H1 (cell line): Measurements from ENCODE around the gene HBA2. TPM values are rescaled to one million over a fixed set of nuclear protein-coding genes. Genes with fewer than 3 reads are reported as not detected.
"Not testable (repeated sequence)": the region's sequence is repeated elsewhere in the genome, so short reads cannot be mapped to it uniquely, and the experiment has no call there.

ENCODE experiments used
- CTCF ChIA-PET: fragments of 300-600 bp; sonication (Branson Sonifier 250); formaldehyde crosslinking; loops from one replicate; lab custom pipeline; 2021; ENCODE audit not compliant: partially characterized antibody; lab: Charles Lee
- POLR2A ChIA-PET: fragments of 300-600 bp; sonication (Branson Sonifier 250); formaldehyde crosslinking; loops from one replicate; lab custom pipeline; 2021; ENCODE audit warnings: inconsistent platforms; ENCODE audit not compliant: partially characterized antibody; lab: Charles Lee
- DNase-seq, 2 experiments: peaks; one replicate each; pipeline versions ENCODE4 v3.0.0 to v3.0.0-alpha.2; 2010 to 2022; ENCODE audit warnings: low spot score in 2 of 2, low read depth in 1 of 2, mixed read lengths in 1 of 2
- FAIRE-seq: peaks from 2 replicates; lab custom pipeline; 2011; peaks lifted over from hg19 to GRCh38; lab: Jason Lieb, UNC
- H2AFZ ChIP-seq: 2 replicates; pipeline ENCODE4 v1.8.1; 2012; ENCODE audit warnings: low read length, inconsistent platforms
- H2AK5ac ChIP-seq: 2 replicates; pipeline ENCODE4 v1.6.1; 2013; ENCODE audit warnings: low read depth, low read length
- H2BK120ac ChIP-seq: replicated peaks from 2 replicates; pipeline ENCODE3; 2013; ENCODE audit warnings: low read depth, low read length, inconsistent platforms
- H2BK12ac ChIP-seq: 2 replicates; pipeline ENCODE4 v1.6.1; 2013; ENCODE audit warnings: low read depth, low read length
- H2BK15ac ChIP-seq: 2 replicates; pipeline ENCODE4 v1.6.1; 2013; ENCODE audit warnings: low read length
- H2BK20ac ChIP-seq: 2 replicates; pipeline ENCODE4 v1.6.1; 2013; ENCODE audit warnings: low read length
- H2BK5ac ChIP-seq: 2 replicates; pipeline ENCODE4 v1.6.1; 2013; ENCODE audit warnings: low read depth, low read length
- H3K14ac ChIP-seq: 2 replicates; pipeline ENCODE4 v1.6.1; 2013; ENCODE audit warnings: inconsistent platforms; ENCODE audit not compliant: insufficient read length
- H3K18ac ChIP-seq: 2 replicates; pipeline ENCODE4 v1.6.1; 2013; ENCODE audit warnings: low read length; ENCODE audit errors: extremely low read depth
- H3K23ac ChIP-seq: 2 replicates; pipeline ENCODE4 v1.6.1; 2013; ENCODE audit warnings: inconsistent platforms; ENCODE audit not compliant: insufficient read length
- H3K23me2 ChIP-seq: 2 replicates; pipeline ENCODE4 v1.6.1; 2013; ENCODE audit warnings: low read depth, low read length
- H3K27ac ChIP-seq: 2 replicates; pipeline ENCODE4 v1.6.1; 2011; ENCODE audit warnings: low read depth, low read length, inconsistent platforms
- H3K27me3 ChIP-seq, 4 experiments: replicated peaks in 1 of 4; 1 replicate in 1 of 4; 2 replicates in 3 of 4; pipeline versions ENCODE4 v1.6.1 to v1.8.1; 2011 to 2013; ENCODE audit warnings: low read length in 3 of 4, mild to moderate bottlenecking in 3 of 4, inconsistent platforms in 2 of 4, mixed read lengths in 2 of 4, moderate library complexity in 1 of 4; ENCODE audit not compliant: control insufficient read depth in 3 of 4, insufficient read depth in 3 of 4; ENCODE audit errors: extremely low read depth in 1 of 4
- H3K36me3 ChIP-seq, 4 experiments: 2 replicates each; pipeline versions ENCODE4 v1.6.1 to v1.8.1; 2011 to 2013; ENCODE audit warnings: mild to moderate bottlenecking in 4 of 4, low read length in 3 of 4, moderate library complexity in 2 of 4, control low read depth in 1 of 4, inconsistent platforms in 1 of 4; ENCODE audit not compliant: insufficient read depth in 4 of 4, control insufficient read depth in 2 of 4
- H3K4ac ChIP-seq: replicated peaks from 2 replicates; pipeline ENCODE3; 2013; ENCODE audit warnings: low read length, low read depth, mixed read lengths, inconsistent platforms; ENCODE audit not compliant: insufficient read length
- H3K4me1 ChIP-seq, 4 experiments: replicated peaks in 1 of 4; 1 replicate in 1 of 4; 2 replicates in 3 of 4; pipeline versions ENCODE4 v1.6.1 to v1.8.1; 2011 to 2013; ENCODE audit warnings: low read length in 3 of 4, inconsistent platforms in 2 of 4, mixed read lengths in 1 of 4; ENCODE audit not compliant: insufficient read depth in 4 of 4, control insufficient read depth in 3 of 4
- H3K4me2 ChIP-seq, 2 experiments: 2 replicates each; pipeline versions ENCODE4 v1.6.1 to v1.8.1; 2011 to 2013; ENCODE audit warnings: low read depth in 2 of 2, low read length in 2 of 2, control low read depth in 1 of 2, inconsistent platforms in 1 of 2, mild to moderate bottlenecking in 1 of 2; ENCODE audit not compliant: insufficient read depth in 1 of 2
- H3K4me3 ChIP-seq, 4 experiments: fragments of 200-600, 300-600 bp in 1 of 4; sonication (generic), shearing (Covaris generic), sonication (Bioruptor Twin) in 1 of 4; 2 replicates each; pipeline versions ENCODE4 v1.5.1 to v1.8.1; 2011 to 2016; ENCODE audit warnings: low read length in 4 of 4, low read depth in 3 of 4, control low read depth in 2 of 4, inconsistent platforms in 2 of 4, mild to moderate bottlenecking in 2 of 4, mixed read lengths in 1 of 4, moderate library complexity in 1 of 4; ENCODE audit not compliant: insufficient read depth in 2 of 4; ENCODE audit errors: extremely low read depth in 1 of 4
- H3K56ac ChIP-seq: replicated peaks from 2 replicates; pipeline ENCODE3; 2013; ENCODE audit warnings: low read depth, mild to moderate bottlenecking, mixed read lengths, low read length, inconsistent platforms; ENCODE audit not compliant: insufficient read length
- H3K79me1 ChIP-seq: 2 replicates; pipeline ENCODE4 v1.6.1; 2013; ENCODE audit warnings: low read depth, low read length, control low read depth
- H3K79me2 ChIP-seq, 2 experiments: 2 replicates each; pipeline versions ENCODE4 v1.6.1 to v1.8.1; 2012 to 2013; ENCODE audit warnings: low read length in 2 of 2, mild to moderate bottlenecking in 2 of 2, inconsistent platforms in 1 of 2; ENCODE audit not compliant: insufficient read depth in 2 of 2, control insufficient read depth in 1 of 2
- H3K9ac ChIP-seq, 4 experiments: replicated peaks in 1 of 4; 1 replicate in 1 of 4; 2 replicates in 3 of 4; pipeline versions ENCODE4 v1.6.1 to v1.8.1; 2011 to 2013; ENCODE audit warnings: low read depth in 3 of 4, low read length in 3 of 4, control low read depth in 2 of 4, mild to moderate bottlenecking in 2 of 4, moderate library complexity in 2 of 4, inconsistent platforms in 1 of 4; ENCODE audit errors: extremely low read depth in 1 of 4
- H3K9me3 ChIP-seq, 2 experiments: 2 replicates each; pipeline versions ENCODE4 v1.6.1 to v1.8.1; 2012 to 2013; ENCODE audit warnings: mild to moderate bottlenecking in 2 of 2, moderate library complexity in 2 of 2, control low read depth in 1 of 2, inconsistent platforms in 1 of 2, low read depth in 1 of 2, low read length in 1 of 2, mixed read lengths in 1 of 2; ENCODE audit not compliant: insufficient read depth in 2 of 2
- H4K20me1 ChIP-seq, 2 experiments: replicated peaks in 1 of 2; 2 replicates each; pipeline versions ENCODE3 to v1.8.1; 2011 to 2013; ENCODE audit warnings: inconsistent platforms in 2 of 2, low read length in 2 of 2, mild to moderate bottlenecking in 1 of 2; ENCODE audit not compliant: insufficient read depth in 2 of 2, control insufficient read depth in 1 of 2
- H4K5ac ChIP-seq: 2 replicates; pipeline ENCODE4 v1.6.1; 2013; ENCODE audit warnings: low read length, low read depth, mixed read lengths, inconsistent platforms; ENCODE audit not compliant: insufficient read length
- H4K8ac ChIP-seq: 2 replicates; pipeline ENCODE4 v1.8.0; 2013; ENCODE audit warnings: mild to moderate bottlenecking, moderate library complexity, low read length, inconsistent platforms; ENCODE audit not compliant: insufficient read depth; ENCODE audit errors: extremely low read depth
- H4K91ac ChIP-seq: replicated peaks from 2 replicates; pipeline ENCODE3; 2013; ENCODE audit warnings: low read length, mixed read lengths, inconsistent platforms; ENCODE audit not compliant: insufficient read length
- WGBS, 2 experiments: shearing (Covaris generic) in 1 of 2; methylation state at CpG; one replicate each; pipeline versions ENCODE4 v1.1.6 to v1.1.7; 2013 to 2015; ENCODE audit warnings: low lambda C conversion rate in 2 of 2, mixed read lengths in 2 of 2, inconsistent platforms in 1 of 2, low coverage in 1 of 2, missing lambda C conversion rate in 1 of 2; ENCODE audit not compliant: insufficient replicate concordance in 2 of 2, insufficient coverage in 1 of 2, insufficient read length in 1 of 2; ENCODE audit errors: extremely low coverage in 1 of 2, missing lambda C conversion rate in 1 of 2; 5-methylcytosine and 5-hydroxymethylcytosine counted together
- polyA plus RNA-seq, 7 experiments: library from polyadenylated mRNA; depleted of rRNA in 3 of 7; stranded (reverse) in 5 of 7; unstranded in 2 of 7; fragments of >200 nt in 5 of 7; fragments of 200-250 nt in 2 of 7; gene quantifications; 1 replicate in 5 of 7; 2 replicates in 1 of 7; 4 replicates in 1 of 7; pipeline versions ENCODE4 v1.2.1 to v1.2.3, GENCODE V29; 2011 to 2013; ENCODE audit warnings: missing spikeins in 2 of 7, mixed read lengths in 2 of 7
- total RNA-seq: library from RNA; stranded (reverse); fragmentation: NEBNext Ultra II Directional; extraction: Animal tissue kit (Norgen Biotek cat#: 25700); gene quantifications from 2 replicates; pipeline ENCODE4 v1.2.1, GENCODE V29; 2021

HBA2 gene
- total and polyA plus RNA-seq, 2 of the 8 experiments (the other 6 are each of a cell fraction or from before 2014, with no cell fraction given): 6.1 TPM; not detected in 1

- not testable (repeated sequence) for H3K18ac ChIP-seq, H4K91ac ChIP-seq, H2AFZ ChIP-seq, H3K79me2 ChIP-seq, H2BK5ac ChIP-seq, H3K23me2 ChIP-seq, H2BK12ac ChIP-seq, DNase-seq, H3K9ac ChIP-seq, H3K23ac ChIP-seq, H3K9me3 ChIP-seq, H2BK20ac ChIP-seq, H3K4ac ChIP-seq, H3K27ac ChIP-seq, H3K79me1 ChIP-seq, H4K8ac ChIP-seq, H3K4me3 ChIP-seq, H3K14ac ChIP-seq, FAIRE-seq, H4K5ac ChIP-seq, H2BK120ac ChIP-seq, H4K20me1 ChIP-seq, H2AK5ac ChIP-seq, H3K36me3 ChIP-seq, H2BK15ac ChIP-seq, H3K56ac ChIP-seq
- Histone ChIP-seq H3K27me3 (peaks cover 33 to 52% (median 51%) of the 10 kb centered on the region in 4 experiments), H3K4me2 (peak overlapping the region in 1 of 2 experiments; percentile 64; a peak in 1 of 4 replicates), H3K4me1 (peaks cover 0 to 18% (median 16%) of the 10 kb centered on the region in 4 experiments; a peak in 6 of 7 replicates)
- no CpG with 5 or more reads among the region's 80 CpGs for WGBS, 2 experiments
- POLR2A ChIA-PET: interaction anchor here (5.0 kb wide), 1 partner anchor 17 kb away, joined by 29 read pairs; the partner anchor contains the start of gene HBQ1
- CTCF ChIA-PET: interaction anchor here (1.1 kb wide), 2 partner anchors 16 to 17 kb away, joined by 3 to 5 read pairs; partner anchors contain the start of gene HBQ1
These were observed 8.4 kb upstream of the HBA2 start for GRCh38 chr16:164134-164823.
